Measurements from ENCODE around the gene MRPS35. TPM values are rescaled to one million over a fixed set of nuclear protein-coding genes. Genes with fewer than 3 reads are reported as not detected.

MRPS35 gene
- total RNA-seq, 3 donors from 2014 or later = 37.7 to 64.1 (median 43.5) TPM

GRCh38 chr12:27686147-27686546 lies 24.5 kb upstream of the MRPS35 start:
- H3K27ac ChIP-seq = no peak overlapping the region
- no peak for DNase-seq (ENCODE audit: low spot score in 2 of 2)
- no peak overlapping the region for H3K4me3 ChIP-seq
- intact Hi-C loops (cut with DNase I; ENCODE audit: low total_unique reads) = no loop called here
- H3K27me3 ChIP-seq = no peaks in the 10 kb centered on the region
- peaks cover 11% of the 10 kb centered on the region for H3K36me3 ChIP-seq
- H3K4me1 ChIP-seq = no peaks in the 10 kb centered on the region
- TF ChIP-seq POLR2AphosphoS5 (IDR thresholded peaks at IDR 0.05) = no peak
- H3K9me3 ChIP-seq = no peaks in the 10 kb centered on the region

GRCh38 chr12:27688671-27689070 lies 22.0 kb upstream of the MRPS35 start:
- DNase-seq (ENCODE audit: low spot score in 2 of 2) = no peak
- H3K9me3 ChIP-seq = no peaks in the 10 kb centered on the region
- TF ChIP-seq POLR2A (IDR thresholded peaks at IDR 0.05) (no peak), POLR2AphosphoS5 (IDR thresholded peaks at IDR 0.05) (no peak), CTCF (IDR thresholded peaks at IDR 0.05) (no peak)
- no peak overlapping the region for H3K4me3 ChIP-seq
- intact Hi-C loops (cut with DNase I; ENCODE audit: low total_unique reads) = no loop called here
- H3K4me1 ChIP-seq = no peaks in the 10 kb centered on the region
- H3K36me3 ChIP-seq = peaks cover 10% of the 10 kb centered on the region
- no peaks in the 10 kb centered on the region for H3K27me3 ChIP-seq
- H3K27ac ChIP-seq = no peak overlapping the region

- TF ChIP-seq CTCF (IDR thresholded peaks at IDR 0.05) (no peak), POLR2AphosphoS5 (IDR thresholded peaks at IDR 0.05) (no peak), POLR2A (IDR thresholded peaks at IDR 0.05) (no peak)
- Histone ChIP-seq H3K36me3 (peaks cover 10% of the 10 kb centered on the region), H3K9me3 (no peaks in the 10 kb centered on the region), H3K4me3 (no peak overlapping the region), H3K27me3 (no peaks in the 10 kb centered on the region), H3K4me1 (no peaks in the 10 kb centered on the region), H3K27ac (no peak overlapping the region)
- DNase-seq (ENCODE audit: low spot score in 2 of 2) = no peak
- intact Hi-C loops (cut with DNase I; ENCODE audit: low total_unique reads) = loop anchor here (5.0 kb wide), 1 partner anchor 42 kb away; no protein-coding TSS in a partner anchor
Measured at GRCh38 chr12:27689558-27690180, 21.0 kb upstream of the MRPS35 start.

GRCh38 chr12:27693403-27693802 lies 17.2 kb upstream of the MRPS35 start:
- peaks cover 5% of the 10 kb centered on the region for H3K36me3 ChIP-seq
- no peak for DNase-seq (ENCODE audit: low spot score in 2 of 2)

GRCh38 chr12:27695556-27696292 lies 14.9 kb upstream of the MRPS35 start:
- Histone ChIP-seq H3K27ac (no peak overlapping the region), H3K9me3 (no peaks in the 10 kb centered on the region), H3K27me3 (no peaks in the 10 kb centered on the region), H3K4me1 (no peaks in the 10 kb centered on the region), H3K36me3 (peaks cover 3% of the 10 kb centered on the region), H3K4me3 (no peak overlapping the region)
- no peak for DNase-seq (ENCODE audit: low spot score in 2 of 2)
- intact Hi-C loops (cut with DNase I; ENCODE audit: low total_unique reads) = no loop called here
- no peak for TF ChIP-seq POLR2A (IDR thresholded peaks at IDR 0.05)
- TF ChIP-seq CTCF (IDR thresholded peaks at IDR 0.05) = no peak

More at GRCh38 chr12:27693403-27693802, 17.2 kb upstream of the MRPS35 start:
- TF ChIP-seq POLR2AphosphoS5 (IDR thresholded peaks at IDR 0.05) = no peak
- TF ChIP-seq POLR2A (IDR thresholded peaks at IDR 0.05) = no peak
- TF ChIP-seq CTCF (IDR thresholded peaks at IDR 0.05) = no peak
- H3K27me3 ChIP-seq = no peaks in the 10 kb centered on the region
- H3K9me3 ChIP-seq = no peaks in the 10 kb centered on the region
- intact Hi-C loops (cut with DNase I; ENCODE audit: low total_unique reads) = loop anchor here (5.0 kb wide), 1 partner anchor 46 kb away; no protein-coding TSS in a partner anchor
- H3K4me1 ChIP-seq = no peaks in the 10 kb centered on the region
- H3K27ac ChIP-seq = no peak overlapping the region
- H3K4me3 ChIP-seq = no peak overlapping the region
